HG02798 (cell line): ENCODE results near the gene C2CD2.
"Not testable (repeated sequence)": the region's sequence is repeated elsewhere in the genome, so short reads cannot be mapped to it uniquely, and the experiment has no call there.

Experiments
- ATAC-seq: cut with Tn5 transposase; IDR thresholded peaks from one replicate; pipeline ENCODE4 v1.9.1; 2021; ENCODE audit warnings: mild to moderate bottlenecking; ENCODE audit not compliant: unreplicated experiment, poor library complexity

The C2CD2 gene

GRCh38 chr21:41953831-41954653 is at the start of gene C2CD2:
Gene C2CD2 (minus strand): TSS chr21:41954018. CDS start chr21:41953648, 370 bp downstream.
- ATAC-seq: peak; percentile 63

GRCh38 chr21:42003051-42003461 is 49.2 kb upstream of the C2CD2 start:
- no peak for ATAC-seq

GRCh38 chr21:42002421-42002958 is 48.7 kb upstream of the C2CD2 start:
- peak; percentile 86 for ATAC-seq

- no peak for ATAC-seq
Observed at GRCh38 chr21:42001781-42002180, 48.0 kb upstream of the C2CD2 start.

- no peak for ATAC-seq
Observed at GRCh38 chr21:42000908-42001307, 47.1 kb upstream of the C2CD2 start.

- ATAC-seq: no peak
Observed at GRCh38 chr21:41997657-41998056, 43.8 kb upstream of the C2CD2 start.

DNA sequence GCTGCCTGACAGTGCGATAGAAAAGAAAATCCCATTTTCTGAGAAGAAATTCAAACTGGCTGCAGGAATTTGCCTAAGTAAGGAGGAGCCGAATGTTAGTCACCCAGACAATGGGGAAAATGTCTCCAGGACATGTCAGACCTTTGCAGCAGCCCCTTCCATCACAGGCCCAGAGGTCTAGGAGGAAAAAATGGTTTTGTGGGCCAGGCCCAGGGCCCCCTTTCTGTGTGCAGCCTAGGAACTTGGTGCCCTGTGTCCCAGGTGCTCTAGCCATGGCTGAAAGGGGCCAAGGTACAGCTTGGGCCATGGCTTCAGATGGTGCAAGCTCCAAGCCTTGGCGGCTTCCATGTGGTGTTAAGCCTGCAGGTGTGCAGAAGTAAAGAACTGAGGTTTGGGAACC is 41.8 kb upstream of the C2CD2 start:
- ATAC-seq: no peak

DNA sequence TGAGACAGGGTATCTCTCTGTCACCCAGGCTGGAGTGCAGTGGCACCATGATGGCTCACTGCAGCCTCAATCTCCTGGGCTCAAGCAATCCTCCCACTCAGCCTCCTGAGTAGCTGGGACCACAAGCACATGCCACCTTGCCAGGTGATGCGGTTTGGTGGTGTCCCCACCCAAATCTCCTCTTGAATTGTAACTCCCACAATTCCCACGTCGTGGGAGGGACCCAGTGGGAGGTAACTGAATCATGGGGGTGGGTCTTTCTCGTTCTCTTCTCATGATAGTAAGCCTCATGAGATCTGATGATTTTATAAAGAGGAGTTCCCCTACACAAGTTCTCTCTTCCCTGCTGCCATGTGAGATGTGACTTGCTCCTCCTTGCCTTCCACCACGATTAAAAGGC is 40.8 kb upstream of the C2CD2 start:
- ATAC-seq: not testable (repeated sequence)

GRCh38 chr21:41993744-41994143 is 39.9 kb upstream of the C2CD2 start:
- ATAC-seq: no peak

DNA sequence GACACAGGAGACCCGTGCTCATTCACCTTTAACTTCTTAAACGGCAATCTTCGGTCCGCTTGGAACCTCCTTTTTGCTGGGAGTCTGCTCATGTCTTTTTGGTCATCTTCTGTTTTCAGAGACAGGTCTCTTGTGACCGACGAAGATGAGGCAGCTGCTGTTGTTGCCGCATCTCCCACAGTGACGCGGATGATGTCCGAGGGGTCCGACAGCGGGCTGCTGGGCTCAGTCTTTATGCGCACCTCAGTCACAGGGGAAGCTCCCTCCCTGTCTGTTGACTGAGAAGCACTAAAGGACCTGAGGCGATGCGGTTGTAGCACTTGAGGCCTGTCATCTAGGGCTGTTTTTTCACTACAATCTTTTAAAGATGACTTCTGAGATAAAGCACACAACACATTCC is 38.8 kb upstream of the C2CD2 start:
- ATAC-seq: no peak

DNA sequence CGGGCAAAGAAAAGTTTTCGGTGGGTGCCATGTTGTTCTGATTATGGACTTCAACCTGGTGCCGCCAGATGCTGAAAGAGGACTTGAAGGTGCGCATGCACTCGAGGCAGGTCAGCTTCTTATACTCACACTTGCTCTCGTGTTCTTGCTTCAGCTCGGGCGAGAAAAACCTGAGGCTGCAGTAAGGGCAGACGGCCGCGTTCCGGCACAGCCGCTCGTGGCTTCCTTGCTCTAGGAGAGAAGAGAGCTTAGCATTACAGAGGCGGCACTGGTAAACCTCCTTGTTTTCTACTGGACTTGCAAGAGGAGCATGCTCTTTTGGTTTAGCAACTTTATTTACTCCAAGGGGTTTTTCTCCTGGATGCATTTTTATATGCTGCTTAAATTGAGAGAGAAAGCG is 37.8 kb upstream of the C2CD2 start:
- ATAC-seq: no peak

- no peak for ATAC-seq
Observed at GRCh38 chr21:41989698-41990097, 35.9 kb upstream of the C2CD2 start.

- no peak for ATAC-seq
Observed at GRCh38 chr21:41987310-41987709, 33.5 kb upstream of the C2CD2 start.

DNA sequence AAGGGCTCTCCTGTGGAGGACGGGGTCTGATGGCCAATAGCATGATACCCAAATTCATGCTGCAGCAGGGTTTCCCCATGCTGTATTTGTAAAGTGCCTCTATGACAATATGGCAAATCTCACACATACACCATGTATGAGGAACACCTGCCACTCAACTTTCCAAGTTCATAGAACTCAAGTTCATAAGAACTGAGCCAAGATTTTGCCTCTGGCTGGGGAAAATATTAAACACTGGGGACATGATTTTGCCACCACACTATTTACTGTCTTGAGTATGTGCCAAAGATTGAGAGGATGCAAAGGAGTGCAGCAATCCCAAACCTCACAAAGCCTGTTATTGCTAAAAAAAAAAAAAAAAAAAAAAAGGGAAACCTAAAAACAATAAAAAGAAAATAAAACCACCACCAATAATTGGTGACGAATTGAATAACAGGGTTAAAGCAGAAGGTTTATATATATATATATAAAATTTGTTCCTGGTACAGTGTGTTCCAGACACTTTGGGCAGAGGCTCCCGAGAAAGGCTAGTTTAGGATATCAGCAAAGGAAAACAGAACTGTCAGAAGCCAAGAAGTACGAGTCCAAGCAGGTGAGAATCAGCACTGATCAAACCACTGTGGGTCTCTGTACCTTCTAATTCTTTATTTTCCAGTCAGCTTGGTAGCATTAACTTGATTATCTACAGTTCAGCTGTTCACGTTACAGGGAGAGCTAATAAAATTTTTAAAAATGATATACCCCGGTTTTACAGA is 32.0 kb upstream of the C2CD2 start:
- no peak for ATAC-seq

GRCh38 chr21:41983229-41983628 is 29.4 kb upstream of the C2CD2 start:
- ATAC-seq: no peak

- no peak for ATAC-seq
Observed at GRCh38 chr21:41980561-41980960, 26.7 kb upstream of the C2CD2 start.

- ATAC-seq: no peak
Observed at GRCh38 chr21:41979751-41980369, 26.0 kb upstream of the C2CD2 start.

DNA sequence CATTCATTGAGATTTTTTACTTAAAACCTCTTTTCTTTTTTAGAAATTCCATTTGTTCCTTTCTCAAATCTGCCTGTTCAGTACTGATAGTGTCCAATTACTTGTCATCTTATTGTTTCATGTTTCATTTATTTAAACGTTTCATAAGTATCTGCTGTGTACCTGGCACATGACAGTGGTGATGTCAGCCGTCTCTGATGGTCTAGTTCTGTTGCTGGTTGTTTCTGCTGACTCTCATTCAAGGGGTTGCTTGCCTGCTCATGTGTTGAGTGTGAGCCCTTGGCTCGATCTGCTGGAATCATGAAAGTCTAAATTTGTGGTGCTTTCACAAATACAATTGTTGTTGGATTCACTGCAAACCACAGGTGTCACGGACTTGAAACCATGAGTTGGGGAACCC is 25.5 kb upstream of the C2CD2 start:
- no peak for ATAC-seq

DNA sequence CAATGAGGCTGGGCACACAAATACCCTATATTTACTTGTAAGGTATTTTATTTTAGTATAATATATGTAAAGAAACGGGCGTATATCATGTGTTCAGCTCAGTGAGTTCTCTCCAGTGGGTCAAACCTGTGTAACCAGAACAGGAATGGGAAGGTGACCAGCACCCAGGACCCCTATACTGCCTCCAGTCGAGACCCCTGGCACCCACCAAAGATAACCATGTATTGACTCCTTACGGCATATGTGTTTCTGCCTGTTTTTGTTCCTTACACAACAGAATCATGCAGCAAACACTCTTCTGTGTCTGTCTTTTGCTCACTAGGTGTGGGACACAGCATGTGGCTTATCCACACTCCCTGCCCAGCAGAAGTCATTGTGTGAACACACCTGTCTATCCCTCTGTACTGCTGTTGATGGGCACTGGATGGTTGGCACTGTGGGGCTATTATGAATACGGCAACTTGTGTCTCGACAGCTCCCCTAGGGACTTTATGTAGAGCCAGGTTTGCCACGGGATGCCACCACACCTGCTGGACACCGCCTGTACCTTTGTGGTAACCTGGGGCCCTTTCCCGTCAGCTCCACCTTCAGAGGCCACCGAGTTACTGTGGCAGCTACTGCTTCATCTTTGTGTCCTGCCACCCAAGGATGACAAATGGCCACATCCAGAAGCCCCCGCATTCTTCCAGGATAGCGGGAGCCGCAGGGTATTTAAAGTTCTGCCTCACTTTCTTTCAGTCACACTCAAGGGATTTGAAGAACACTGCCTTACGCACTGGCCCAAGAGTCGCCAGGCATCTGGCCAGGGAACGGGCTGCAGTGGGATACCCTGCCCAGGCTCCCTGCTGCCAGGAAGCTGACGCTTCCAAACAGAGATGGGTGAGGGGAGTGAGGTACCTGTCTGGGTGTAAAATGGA is 23.5 kb upstream of the C2CD2 start:
- ATAC-seq: no peak

DNA sequence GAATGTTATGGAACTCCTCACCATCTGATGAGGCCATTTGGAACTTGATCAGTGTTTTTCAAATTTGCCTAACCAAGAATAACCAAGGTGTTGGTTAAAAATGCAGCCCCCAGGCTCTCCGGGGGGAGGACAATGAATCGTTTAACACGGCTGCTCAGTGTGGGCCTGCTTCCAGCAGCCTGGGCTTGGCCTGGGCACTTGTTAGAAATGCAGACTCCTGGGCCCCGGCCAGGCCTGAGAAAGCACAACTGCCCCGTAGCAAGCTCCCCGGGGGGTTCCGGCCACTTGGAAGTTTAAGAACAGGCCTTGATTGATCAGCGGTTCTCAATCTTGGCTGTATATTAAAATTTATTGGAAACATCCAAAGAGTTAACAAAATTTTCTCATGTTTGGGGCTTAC is 22.8 kb upstream of the C2CD2 start:
- ATAC-seq: no peak
